ENCODE results near the gene TFAM. TPM values are rescaled to one million over a fixed set of nuclear protein-coding genes. Genes with fewer than 3 reads are reported as not detected.
A peak's percentile ranks its signal among the peaks of the same experiment; 100 is the strongest.
"Not testable (repeated sequence)": the region's sequence is repeated elsewhere in the genome, so short reads cannot be mapped to it uniquely, and the experiment has no call there.

Gene TFAM
- total and polyA plus RNA-seq, 2 experiments from 2014 or later: 20.0 to 20.6 TPM

DNA sequence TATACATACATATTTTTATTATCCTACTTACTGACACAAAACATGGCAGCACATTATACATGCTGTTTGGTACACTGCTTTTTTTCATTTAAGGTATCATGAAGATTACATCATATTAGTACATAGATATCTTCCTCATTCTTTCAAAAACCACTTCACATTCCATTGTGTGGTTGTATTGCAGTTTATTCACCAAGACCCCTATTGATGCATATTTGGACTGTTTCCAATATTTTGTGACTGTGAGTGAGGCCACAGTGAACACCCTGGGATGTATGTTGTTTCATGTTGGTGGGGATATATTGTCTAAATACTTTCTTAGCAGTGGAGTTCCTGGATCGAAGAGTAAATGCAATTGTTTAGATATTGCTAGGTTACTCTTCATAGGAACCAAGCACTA is 39.0 kb downstream of the TFAM start:
- no peaks in the 10 kb centered on the region for H3K27me3 ChIP-seq (replicated peaks; ENCODE audit: insufficient read depth)
- DNase-seq: peak; percentile 11
- no peak overlapping the region for H2AFZ ChIP-seq
- no peaks in the 10 kb centered on the region for H3K9me2 ChIP-seq (ENCODE audit: insufficient read depth)
- in situ Hi-C loops (cut with MboI): loop anchor here (25.0 kb wide), 4 partner anchors 213 to 1188 kb away; no protein-coding TSS in a partner anchor
- no peak overlapping the region for H3K27ac ChIP-seq
- H3K9me3 ChIP-seq (ENCODE audit: low read depth): no peaks in the 10 kb centered on the region
- WGBS, 2 experiments (ENCODE audit: low coverage in 1 of 2, low lambda C conversion rate in 2 of 2, missing lambda C conversion rate in 2 of 2): 89 to 97% methylated on average over 1 of the region's 1 CpG
- no peak overlapping the region for H3K4me2 ChIP-seq (ENCODE audit: unreplicated experiment)
- no peak overlapping the region for H3K4me3 ChIP-seq
- TF ChIP-seq EZH2 (IDR thresholded peaks at IDR 0.05; ENCODE audit: insufficient read depth, poor library complexity, severe bottlenecking) (no peak), EZH2phosphoT487 (IDR thresholded peaks at IDR 0.05; ENCODE audit: insufficient read depth, low read depth) (no peak)
- H3K9ac ChIP-seq: no peak overlapping the region
- H3K36me3 ChIP-seq (ENCODE audit: low read depth): no peaks in the 10 kb centered on the region
- H4K20me1 ChIP-seq (ENCODE audit: insufficient read depth): no peaks in the 10 kb centered on the region
- H3K4me1 ChIP-seq (ENCODE audit: insufficient read depth): peaks cover 8% of the 10 kb centered on the region
- H3F3A ChIP-seq (ENCODE audit: insufficient read depth): no peaks in the 10 kb centered on the region
- H3K79me2 ChIP-seq (ENCODE audit: insufficient read depth): no peaks in the 10 kb centered on the region

DNA sequence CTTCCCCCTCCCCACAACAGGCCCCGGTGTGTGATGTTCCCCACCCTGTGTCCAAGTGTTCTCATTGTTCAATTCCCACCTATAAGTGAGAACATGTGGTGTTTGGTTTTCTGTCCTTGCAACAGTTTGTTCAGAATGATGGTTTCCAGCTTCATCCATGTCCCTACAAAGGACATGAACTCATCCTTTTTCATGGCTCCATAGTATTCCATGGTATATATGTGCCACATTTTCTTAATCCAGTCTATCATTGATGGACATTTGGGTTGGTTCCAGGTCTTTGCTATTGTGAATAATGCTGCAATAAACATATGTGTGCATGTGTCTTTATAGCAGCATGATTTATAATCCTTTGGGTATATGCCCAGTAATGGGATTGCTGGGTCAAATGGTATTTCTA is 43.2 kb downstream of the TFAM start:
- DNase-seq; H3K79me2 ChIP-seq (ENCODE audit: insufficient read depth); H3K4me3 ChIP-seq; H3K9me3 ChIP-seq (ENCODE audit: low read depth); H2AFZ ChIP-seq; H3K27me3 ChIP-seq (replicated peaks; ENCODE audit: insufficient read depth); H3F3A ChIP-seq (ENCODE audit: insufficient read depth); H3K4me2 ChIP-seq (ENCODE audit: unreplicated experiment); H3K9me2 ChIP-seq (ENCODE audit: insufficient read depth); H3K9ac ChIP-seq; in situ Hi-C loops (cut with MboI); H3K4me1 ChIP-seq (ENCODE audit: insufficient read depth); H4K20me1 ChIP-seq (ENCODE audit: insufficient read depth); H3K27ac ChIP-seq; H3K36me3 ChIP-seq (ENCODE audit: low read depth): not testable (repeated sequence)
- 71 to 92% methylated on average over 1 of the region's 1 CpG for WGBS, 2 experiments (ENCODE audit: low coverage in 1 of 2, low lambda C conversion rate in 2 of 2, missing lambda C conversion rate in 2 of 2)

DNA sequence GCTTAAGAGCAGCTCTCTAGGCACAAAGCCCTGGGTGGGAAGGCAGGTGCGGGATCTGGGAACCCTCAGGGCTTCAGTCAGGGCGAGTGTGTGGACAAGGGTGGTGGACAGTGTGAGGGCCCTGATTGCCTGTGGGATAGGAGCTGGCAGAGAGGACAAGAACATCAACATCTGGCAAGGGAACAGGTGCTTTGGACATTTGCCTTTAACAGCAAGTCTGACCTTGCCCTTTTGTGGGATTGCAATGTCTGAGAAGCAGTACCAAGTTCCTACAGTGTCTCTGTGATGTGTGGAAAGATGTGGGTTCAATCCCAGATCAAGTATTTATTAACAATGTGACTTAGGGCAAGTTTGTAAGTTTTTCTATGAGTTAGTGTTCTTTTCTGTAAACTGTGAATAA is 46.7 kb downstream of the TFAM start:
- no peaks in the 10 kb centered on the region for H3K79me2 ChIP-seq (ENCODE audit: insufficient read depth)
- no peaks in the 10 kb centered on the region for H3K36me3 ChIP-seq (ENCODE audit: low read depth)
- TF ChIP-seq EZH2 (IDR thresholded peaks at IDR 0.05; ENCODE audit: insufficient read depth, poor library complexity, severe bottlenecking): no peak
- no peak for TF ChIP-seq EZH2phosphoT487 (IDR thresholded peaks at IDR 0.05; ENCODE audit: insufficient read depth, low read depth)
- no peak for DNase-seq
- H3K9me2 ChIP-seq (ENCODE audit: insufficient read depth): no peaks in the 10 kb centered on the region
- no peak overlapping the region for H3K4me3 ChIP-seq
- peaks cover 16% of the 10 kb centered on the region for H3F3A ChIP-seq (ENCODE audit: insufficient read depth)
- no peaks in the 10 kb centered on the region for H3K9me3 ChIP-seq (ENCODE audit: low read depth)
- H3K27me3 ChIP-seq (replicated peaks; ENCODE audit: insufficient read depth): no peaks in the 10 kb centered on the region
- 92 to 96% methylated on average over 2 of the region's 2 CpGs for WGBS, 2 experiments (ENCODE audit: low coverage in 1 of 2, low lambda C conversion rate in 2 of 2, missing lambda C conversion rate in 2 of 2)
- H3K4me2 ChIP-seq (ENCODE audit: unreplicated experiment): no peak overlapping the region
- H4K20me1 ChIP-seq (ENCODE audit: insufficient read depth): no peaks in the 10 kb centered on the region
- no peak overlapping the region for H3K27ac ChIP-seq
- in situ Hi-C loops (cut with MboI): no loop called here
- H3K9ac ChIP-seq: no peak overlapping the region
- H2AFZ ChIP-seq: no peak overlapping the region
- peaks cover 23% of the 10 kb centered on the region for H3K4me1 ChIP-seq (ENCODE audit: insufficient read depth)

DNA sequence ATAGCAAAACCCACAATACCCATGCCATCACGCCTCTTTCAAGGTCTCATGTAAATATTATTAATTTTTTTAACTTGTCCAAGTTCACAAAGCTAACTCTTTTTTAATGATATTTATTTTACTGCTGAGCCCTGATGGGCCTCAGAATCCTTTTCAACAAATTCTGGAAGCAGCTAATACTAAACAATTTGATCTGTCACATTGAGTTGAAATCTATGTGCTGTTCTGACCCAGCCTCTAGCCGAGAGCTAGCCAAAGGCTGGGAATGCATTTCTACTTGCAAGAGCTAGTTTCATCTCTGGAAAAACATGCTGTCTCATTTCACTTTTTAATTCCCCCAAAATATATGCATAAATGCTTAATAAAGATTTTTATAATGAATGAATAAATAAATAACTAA is 47.9 kb downstream of the TFAM start:
- no peak for DNase-seq
- Histone ChIP-seq H3K9me2 (ENCODE audit: insufficient read depth) (no peaks in the 10 kb centered on the region), H3K4me2 (ENCODE audit: unreplicated experiment) (no peak overlapping the region), H3F3A (ENCODE audit: insufficient read depth) (peaks cover 26% of the 10 kb centered on the region), H3K27me3 (replicated peaks; ENCODE audit: insufficient read depth) (no peaks in the 10 kb centered on the region), H4K20me1 (ENCODE audit: insufficient read depth) (no peaks in the 10 kb centered on the region), H3K36me3 (ENCODE audit: low read depth) (no peaks in the 10 kb centered on the region), H3K4me3 (no peak overlapping the region), H3K79me2 (ENCODE audit: insufficient read depth) (no peaks in the 10 kb centered on the region), H3K9ac (no peak overlapping the region), H3K27ac (no peak overlapping the region), H3K9me3 (ENCODE audit: low read depth) (no peaks in the 10 kb centered on the region), H3K4me1 (ENCODE audit: insufficient read depth) (peaks cover 34% of the 10 kb centered on the region), H2AFZ (no peak overlapping the region)
- no peak for TF ChIP-seq EZH2phosphoT487 (IDR thresholded peaks at IDR 0.05; ENCODE audit: insufficient read depth, low read depth)
- TF ChIP-seq EZH2 (IDR thresholded peaks at IDR 0.05; ENCODE audit: insufficient read depth, poor library complexity, severe bottlenecking): no peak
- 95 to 97% methylated on average over 2 of the region's 2 CpGs for whole genome bisulfite sequencing, 2 experiments (ENCODE audit: low coverage in 1 of 2, low lambda C conversion rate in 2 of 2, missing lambda C conversion rate in 2 of 2)
- in situ Hi-C loops (cut with MboI): no loop called here

GRCh38 chr10:58433571-58433970 is 48.4 kb downstream of the TFAM start:
- TF ChIP-seq EZH2phosphoT487 (IDR thresholded peaks at IDR 0.05; ENCODE audit: insufficient read depth, low read depth) (no peak), EZH2 (IDR thresholded peaks at IDR 0.05; ENCODE audit: insufficient read depth, poor library complexity, severe bottlenecking) (no peak)
- Histone ChIP-seq H3K27me3 (replicated peaks; ENCODE audit: insufficient read depth) (no peaks in the 10 kb centered on the region), H3K9ac (no peak overlapping the region), H3K27ac (no peak overlapping the region), H3K36me3 (ENCODE audit: low read depth) (no peaks in the 10 kb centered on the region), H3K4me3 (no peak overlapping the region), H3K4me2 (ENCODE audit: unreplicated experiment) (no peak overlapping the region), H3F3A (ENCODE audit: insufficient read depth) (peaks cover 31% of the 10 kb centered on the region), H3K9me3 (ENCODE audit: low read depth) (no peaks in the 10 kb centered on the region), H3K79me2 (ENCODE audit: insufficient read depth) (no peaks in the 10 kb centered on the region), H4K20me1 (ENCODE audit: insufficient read depth) (no peaks in the 10 kb centered on the region), H3K4me1 (ENCODE audit: insufficient read depth) (peaks cover 39% of the 10 kb centered on the region), H3K9me2 (ENCODE audit: insufficient read depth) (no peaks in the 10 kb centered on the region), H2AFZ (no peak overlapping the region)
- 96 to 100% methylated on average over 5 of the region's 5 CpGs for WGBS, 2 experiments (ENCODE audit: low coverage in 1 of 2, low lambda C conversion rate in 2 of 2, missing lambda C conversion rate in 2 of 2)
- DNase-seq: no peak
- in situ Hi-C loops (cut with MboI): no loop called here
